Mucosa of stomach (tissue), 1 donor: ENCODE measurements around the gene MRPL16.

ENCODE experiments used
- H3K27me3 ChIP-seq: one replicate; pipeline ENCODE4 v1.7.0; 2013; ENCODE audit warnings: mild to moderate bottlenecking, low read length; ENCODE audit not compliant: control insufficient read depth, insufficient read depth
- H3K36me3 ChIP-seq: one replicate; pipeline ENCODE4 v1.7.0; 2013; ENCODE audit warnings: low read length; ENCODE audit not compliant: control insufficient read depth, insufficient read depth
- H3K4me1 ChIP-seq: one replicate; pipeline ENCODE4 v1.7.0; 2013; ENCODE audit warnings: mild to moderate bottlenecking, low read length; ENCODE audit not compliant: control insufficient read depth, insufficient read depth
- H3K4me3 ChIP-seq: one replicate; pipeline ENCODE4 v1.7.0; 2013; ENCODE audit warnings: low read length
- H3K9ac ChIP-seq: one replicate; pipeline ENCODE4 v1.7.0; 2013; ENCODE audit warnings: mild to moderate bottlenecking, low read length, moderate library complexity
- H3K9me3 ChIP-seq: one replicate; pipeline ENCODE4 v1.7.0; 2013; ENCODE audit warnings: mild to moderate bottlenecking, low read length, moderate library complexity; ENCODE audit not compliant: control insufficient read depth
- donor health status: Pancreatic carcinoma.

The MRPL16 gene

DNA sequence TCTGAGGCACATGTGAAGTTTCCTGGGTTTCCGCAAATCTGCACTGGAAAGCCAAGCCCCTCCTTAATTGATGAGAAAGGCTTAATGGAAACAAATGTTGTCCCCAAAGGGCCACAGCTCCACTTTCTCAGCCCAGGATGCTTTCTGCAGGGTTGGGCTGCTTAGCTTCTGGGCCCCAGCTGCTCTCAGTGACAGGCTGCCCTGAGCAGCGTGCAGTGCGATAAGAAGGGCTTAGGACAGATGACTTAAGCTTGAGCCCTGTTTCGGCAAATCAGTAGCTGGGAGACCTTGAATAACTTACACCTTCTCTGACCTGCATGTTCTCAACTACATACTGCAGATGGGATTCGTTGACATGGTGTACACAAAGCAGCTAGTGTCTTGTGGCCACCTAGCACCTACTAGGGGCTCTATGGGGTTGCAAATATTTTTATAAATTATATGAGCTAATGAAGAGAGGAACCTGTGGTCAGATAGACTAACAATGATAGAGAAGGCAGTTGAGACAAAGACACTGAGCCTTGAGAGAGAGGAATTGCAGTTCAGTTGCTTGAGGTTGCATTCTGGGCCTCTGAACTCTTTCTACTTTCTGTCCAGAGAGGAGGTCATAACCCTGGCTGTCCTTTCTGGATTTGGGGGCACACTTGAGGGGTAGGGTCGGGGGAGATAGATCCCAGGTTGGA is 43.9 kb downstream of the MRPL16 start:
- H3K4me1 ChIP-seq = peaks cover 46% of the 10 kb centered on the region
- no peaks in the 10 kb centered on the region for H3K36me3 ChIP-seq
- H3K27me3 ChIP-seq = no peaks in the 10 kb centered on the region
- H3K9ac ChIP-seq = no peak overlapping the region
- H3K4me3 ChIP-seq = no peak overlapping the region
- no peaks in the 10 kb centered on the region for H3K9me3 ChIP-seq

DNA sequence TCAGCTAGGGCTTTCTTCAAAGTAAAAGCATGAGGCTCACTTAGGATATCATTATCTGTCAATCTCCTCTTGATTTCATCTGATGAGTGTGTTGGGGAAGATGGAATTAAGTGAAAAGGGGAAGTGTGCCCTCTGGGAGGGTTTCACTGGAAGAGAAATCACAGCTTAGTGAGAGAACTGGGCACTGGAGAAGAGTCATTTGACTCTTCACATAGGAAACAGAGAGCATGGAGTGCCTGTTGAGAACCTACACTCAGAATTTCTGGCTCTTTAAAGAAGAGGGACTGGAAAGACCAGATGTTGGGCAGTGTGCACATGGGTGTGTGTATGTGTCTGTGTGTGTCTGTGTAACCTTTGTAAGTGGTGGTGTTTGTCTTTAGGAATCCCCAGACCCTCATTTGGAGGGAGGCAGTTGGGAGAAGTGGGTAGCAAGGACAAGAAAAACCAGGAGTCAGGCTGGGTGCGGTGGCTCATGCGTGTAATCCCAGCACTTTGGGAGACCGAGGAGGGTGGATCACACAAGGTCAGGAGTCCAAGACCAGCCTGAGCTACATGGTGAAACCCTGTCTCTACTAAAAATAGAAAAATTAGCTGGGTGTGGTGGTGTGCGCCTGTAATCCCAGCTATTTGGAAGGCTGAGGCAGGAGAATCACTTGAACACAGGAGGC is 45.4 kb downstream of the MRPL16 start:
- H3K9me3 ChIP-seq = no peaks in the 10 kb centered on the region
- H3K4me1 ChIP-seq = peaks cover 43% of the 10 kb centered on the region
- H3K36me3 ChIP-seq = no peaks in the 10 kb centered on the region
- no peak overlapping the region for H3K4me3 ChIP-seq
- H3K27me3 ChIP-seq = no peaks in the 10 kb centered on the region
- no peak overlapping the region for H3K9ac ChIP-seq

DNA sequence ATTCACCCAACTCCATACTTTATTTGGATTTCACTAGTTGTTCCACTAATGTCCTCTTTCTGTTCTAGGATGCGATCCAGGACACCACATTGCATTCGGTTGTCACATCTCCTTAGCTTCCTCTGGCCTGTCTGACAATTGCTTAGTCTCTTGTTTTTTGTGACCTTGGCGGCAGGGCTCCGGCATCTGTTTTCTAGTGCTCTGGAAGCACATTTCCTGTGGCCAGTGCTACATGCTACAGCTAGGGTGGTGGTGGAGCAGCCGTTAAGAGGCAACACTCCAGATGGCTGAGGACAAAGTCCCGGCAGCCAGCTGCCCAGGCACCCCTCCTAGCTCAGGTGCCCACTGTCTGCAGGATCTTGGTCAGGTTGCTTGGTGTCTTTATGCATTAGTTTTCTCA is 48.6 kb downstream of the MRPL16 start:
- Histone ChIP-seq H3K9ac (no peak overlapping the region), H3K27me3 (no peaks in the 10 kb centered on the region), H3K9me3 (no peaks in the 10 kb centered on the region), H3K4me3 (no peak overlapping the region), H3K36me3 (no peaks in the 10 kb centered on the region), H3K4me1 (peaks cover 27% of the 10 kb centered on the region)

DNA sequence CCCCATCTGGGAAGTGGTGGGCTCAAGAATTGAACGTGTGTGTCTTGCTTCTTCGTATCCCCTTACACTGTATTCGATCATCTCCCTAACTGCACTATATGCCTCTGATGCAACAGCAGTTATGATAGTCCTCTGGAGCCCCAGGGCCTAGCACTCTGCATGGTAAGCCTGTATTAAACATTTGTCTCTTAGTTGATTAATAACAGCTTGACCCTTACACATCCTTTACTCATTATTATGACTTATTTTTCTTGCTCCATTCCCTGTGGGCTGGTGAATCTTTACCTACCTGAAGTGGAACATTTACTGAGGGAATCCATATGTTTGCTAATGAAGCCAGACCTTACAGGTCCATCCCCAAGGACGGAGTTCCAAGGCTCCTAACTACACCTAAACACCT is 49.8 kb downstream of the MRPL16 start:
- no peaks in the 10 kb centered on the region for H3K36me3 ChIP-seq
- H3K9ac ChIP-seq = no peak overlapping the region
- no peaks in the 10 kb centered on the region for H3K27me3 ChIP-seq
- no peak overlapping the region for H3K4me3 ChIP-seq
- peaks cover 27% of the 10 kb centered on the region for H3K4me1 ChIP-seq
- no peaks in the 10 kb centered on the region for H3K9me3 ChIP-seq

DNA sequence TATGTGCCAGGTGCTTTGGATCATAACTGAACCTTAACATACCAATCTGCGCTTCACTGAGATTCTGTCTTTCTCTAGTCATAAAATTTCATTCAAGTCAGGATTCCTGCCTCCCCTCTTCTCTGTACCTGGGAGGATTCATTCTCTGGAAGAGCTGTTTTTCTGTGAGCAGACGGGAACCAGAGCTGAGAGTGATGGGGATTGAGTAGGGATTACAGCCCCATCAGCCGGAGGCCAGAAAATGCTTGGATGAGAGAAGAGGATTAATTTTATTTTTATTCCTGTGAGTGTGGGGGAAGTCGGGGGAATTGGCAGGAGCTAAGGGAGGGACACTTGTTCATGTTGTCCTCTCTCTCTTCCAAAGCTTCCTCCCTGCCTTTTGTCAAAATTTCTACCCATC is 50.7 kb downstream of the MRPL16 start:
- no peaks in the 10 kb centered on the region for H3K36me3 ChIP-seq
- no peak overlapping the region for H3K4me3 ChIP-seq
- no peak overlapping the region for H3K9ac ChIP-seq
- H3K27me3 ChIP-seq = no peaks in the 10 kb centered on the region
- H3K9me3 ChIP-seq = no peaks in the 10 kb centered on the region
- H3K4me1 ChIP-seq = peaks cover 18% of the 10 kb centered on the region

DNA sequence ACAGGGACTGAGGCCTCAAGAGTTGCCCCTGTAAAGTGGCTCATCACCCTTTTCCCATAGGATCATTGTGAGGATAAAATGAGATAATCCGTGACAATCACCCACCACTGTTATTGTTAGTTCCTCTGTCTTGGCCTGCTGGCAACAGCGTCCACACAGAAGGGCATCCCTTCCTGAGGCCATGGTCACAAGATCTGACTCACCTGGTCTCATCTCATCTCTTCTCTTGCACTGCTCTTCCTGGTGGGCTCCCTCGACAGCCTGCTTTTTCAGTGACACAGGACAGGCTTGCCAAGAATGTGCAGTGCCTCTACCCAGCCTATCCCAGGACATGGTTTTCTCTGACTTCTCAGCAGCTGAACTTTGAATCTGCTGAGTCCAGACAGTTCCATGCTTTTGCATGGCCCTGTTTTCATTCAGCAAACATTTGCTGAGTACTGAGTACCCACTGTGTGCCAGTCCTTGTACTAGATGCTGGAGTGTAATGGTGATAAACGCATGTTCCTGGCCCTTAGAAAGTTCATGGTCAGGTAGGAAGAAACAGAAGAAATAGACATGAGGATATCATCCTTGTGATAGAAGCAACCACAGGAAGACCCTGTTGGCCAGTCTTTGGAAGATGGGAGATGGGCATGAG is 52.1 kb downstream of the MRPL16 start:
- Histone ChIP-seq H3K27me3 (no peaks in the 10 kb centered on the region), H3K9me3 (no peaks in the 10 kb centered on the region), H3K36me3 (no peaks in the 10 kb centered on the region), H3K9ac (no peak overlapping the region), H3K4me3 (no peak overlapping the region), H3K4me1 (peaks cover 17% of the 10 kb centered on the region)

DNA sequence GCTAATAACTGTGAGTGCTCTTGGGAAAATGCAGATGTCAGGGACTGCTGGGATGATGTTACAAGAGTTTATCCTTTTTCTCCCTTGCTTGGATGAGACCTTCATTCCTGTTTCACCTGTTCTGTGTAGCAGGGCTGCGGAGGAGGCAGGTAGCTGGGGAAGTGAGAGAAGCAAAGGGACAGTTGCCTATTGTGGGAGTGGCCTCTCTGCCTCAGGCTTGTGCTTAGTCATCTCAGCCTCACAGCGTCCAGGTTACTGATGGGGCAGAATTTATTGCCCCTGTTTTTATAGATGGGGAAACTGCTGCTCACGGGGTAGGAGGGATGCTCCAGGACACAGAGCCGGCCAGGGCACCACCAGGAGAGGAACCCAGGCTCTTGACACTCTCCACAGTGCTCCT is 53.7 kb downstream of the MRPL16 start:
- no peaks in the 10 kb centered on the region for H3K36me3 ChIP-seq
- H3K9ac ChIP-seq = peak overlapping the region; percentile 92
- peak overlapping the region; percentile 15 for H3K4me3 ChIP-seq
- H3K9me3 ChIP-seq = no peaks in the 10 kb centered on the region
- peaks cover 17% of the 10 kb centered on the region for H3K4me1 ChIP-seq
- H3K27me3 ChIP-seq = no peaks in the 10 kb centered on the region

DNA sequence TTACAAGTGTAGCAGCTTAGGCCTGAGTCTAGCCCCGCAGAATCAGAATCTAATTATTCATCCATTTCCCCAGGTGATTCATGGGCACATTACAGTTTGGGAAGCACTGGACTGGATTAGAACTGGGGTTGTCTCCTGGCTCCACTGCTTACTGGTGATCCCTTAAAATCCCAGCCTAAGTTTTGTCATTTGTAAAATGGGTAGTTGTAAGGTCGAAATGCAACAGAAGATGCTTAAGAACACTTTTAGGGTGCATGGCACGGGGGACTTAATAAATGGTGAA is 54.1 kb downstream of the MRPL16 start:
- H3K9ac ChIP-seq = peak overlapping the region; percentile 92
- H3K9me3 ChIP-seq = no peaks in the 10 kb centered on the region
- H3K27me3 ChIP-seq = no peaks in the 10 kb centered on the region
- H3K36me3 ChIP-seq = no peaks in the 10 kb centered on the region
- peak overlapping the region; percentile 15 for H3K4me3 ChIP-seq
- H3K4me1 ChIP-seq = peaks cover 17% of the 10 kb centered on the region
